ENCODE measurements around the gene PPM1H.
"Not testable (repeated sequence)": the region's sequence is repeated elsewhere in the genome, so short reads cannot be mapped to it uniquely, and the experiment has no call there.

PPM1H gene

GRCh38 chr12:62885242-62885641 lies 49.7 kb downstream of the PPM1H start:
- no peak for TF ChIP-seq CTCF (IDR thresholded peaks at IDR 0.05; ENCODE audit: low read length, missing control alignments)
- DNase-seq (ENCODE audit: low read depth): no peak
- no peak overlapping the region for H3K4me3 ChIP-seq (replicated peaks; ENCODE audit: low read depth, low read length)

GRCh38 chr12:62884832-62885231 lies 50.1 kb downstream of the PPM1H start:
- H3K4me3 ChIP-seq (replicated peaks; ENCODE audit: low read depth, low read length); DNase-seq (ENCODE audit: low read depth): not testable (repeated sequence)

- DNase-seq (ENCODE audit: low read depth): no peak
- TF ChIP-seq CTCF (IDR thresholded peaks at IDR 0.05; ENCODE audit: low read length, missing control alignments): no peak
- no peak overlapping the region for H3K4me3 ChIP-seq (replicated peaks; ENCODE audit: low read depth, low read length)
Observed at GRCh38 chr12:62882696-62883095, 52.3 kb downstream of the PPM1H start.

DNA sequence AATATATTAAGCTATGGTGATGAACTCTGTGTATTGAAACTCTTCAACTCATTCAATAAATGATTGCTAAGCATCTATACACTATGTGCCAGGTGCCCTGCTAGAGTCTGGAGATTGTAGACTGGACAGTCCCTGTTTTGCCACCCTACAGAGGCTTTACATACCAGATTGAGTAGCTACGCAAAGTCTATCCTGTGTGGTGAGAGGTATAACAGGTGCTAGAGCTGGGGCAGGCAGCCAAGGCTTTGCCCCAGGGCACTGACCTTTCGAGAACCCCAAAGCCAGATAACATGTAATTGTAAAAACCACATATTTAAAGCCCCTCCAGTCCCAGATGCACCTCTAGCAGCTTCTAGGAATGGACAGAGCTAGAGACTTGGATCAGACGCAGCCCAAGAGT lies 52.8 kb downstream of the PPM1H start:
- DNase-seq (ENCODE audit: low read depth): no peak
- H3K4me3 ChIP-seq (replicated peaks; ENCODE audit: low read depth, low read length): no peak overlapping the region
- TF ChIP-seq CTCF (IDR thresholded peaks at IDR 0.05; ENCODE audit: low read length, missing control alignments): no peak

DNA sequence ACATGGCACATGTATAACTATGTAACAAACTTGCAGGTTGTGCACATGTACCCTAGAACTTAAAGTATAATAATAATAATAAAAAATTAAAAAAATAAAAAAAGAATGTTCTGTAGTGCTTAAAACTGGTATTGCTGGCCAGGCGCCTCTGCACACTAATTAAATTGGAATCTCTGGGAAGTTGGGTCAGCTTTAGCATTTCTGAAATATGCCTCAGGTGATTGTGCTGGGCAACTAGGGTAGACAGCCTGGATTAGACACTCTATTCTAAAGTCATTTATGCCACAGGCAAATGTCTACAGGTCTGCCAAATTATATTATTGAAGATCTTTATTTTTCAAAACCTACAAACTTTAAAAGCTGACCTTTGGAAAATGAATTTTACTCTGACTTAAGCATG lies 55.3 kb downstream of the PPM1H start:
- H3K4me3 ChIP-seq (replicated peaks; ENCODE audit: low read depth, low read length): no peak overlapping the region
- no peak for TF ChIP-seq CTCF (IDR thresholded peaks at IDR 0.05; ENCODE audit: low read length, missing control alignments)
- no peak for DNase-seq (ENCODE audit: low read depth)

DNA sequence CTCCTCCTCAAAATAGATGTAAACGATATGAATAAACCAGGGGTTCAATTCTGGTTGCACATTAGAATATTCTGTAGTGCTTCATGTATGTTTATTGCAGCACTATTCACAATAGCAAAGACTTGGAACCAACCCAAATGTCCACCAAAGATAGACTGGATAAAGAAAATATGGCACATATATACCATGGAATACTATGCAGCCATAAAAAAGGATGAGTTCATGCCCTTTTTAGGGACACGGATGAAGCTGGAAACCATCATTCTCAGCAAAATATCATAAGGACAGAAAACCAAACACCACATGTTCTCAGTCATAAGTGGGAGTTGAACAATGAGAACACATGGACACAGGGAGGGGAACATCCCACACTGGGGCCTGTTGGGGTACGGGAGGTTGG lies 55.7 kb downstream of the PPM1H start:
- not testable (repeated sequence) for DNase-seq (ENCODE audit: low read depth); H3K4me3 ChIP-seq (replicated peaks; ENCODE audit: low read depth, low read length)

DNA sequence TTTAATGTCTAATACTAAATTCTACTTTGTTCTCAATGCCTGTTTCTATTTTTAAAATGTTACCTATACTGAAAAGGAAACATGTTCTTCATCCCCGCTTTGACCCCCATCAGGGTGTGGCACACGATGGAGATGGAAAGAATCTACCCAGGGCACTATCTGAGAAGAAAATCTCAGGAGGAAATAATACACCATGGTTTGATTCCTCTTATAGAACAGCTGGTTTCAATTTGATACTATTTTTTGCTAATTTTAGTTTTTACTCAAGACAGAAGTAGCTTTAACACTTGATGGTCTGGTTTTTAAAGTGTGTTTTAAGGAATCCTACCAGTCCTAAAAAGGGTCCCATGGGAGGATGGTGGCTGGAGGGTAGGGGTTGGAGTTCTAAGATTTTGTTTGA lies 56.7 kb downstream of the PPM1H start:
- no peak for DNase-seq (ENCODE audit: low read depth)
- no peak for TF ChIP-seq CTCF (IDR thresholded peaks at IDR 0.05; ENCODE audit: low read length, missing control alignments)
- H3K4me3 ChIP-seq (replicated peaks; ENCODE audit: low read depth, low read length): no peak overlapping the region

GRCh38 chr12:62876938-62877548 lies 57.9 kb downstream of the PPM1H start:
- TF ChIP-seq CTCF (IDR thresholded peaks at IDR 0.05; ENCODE audit: low read length, missing control alignments): no peak
- H3K4me3 ChIP-seq (replicated peaks; ENCODE audit: low read depth, low read length): no peak overlapping the region
- no peak for DNase-seq (ENCODE audit: low read depth)

All from fibroblast of pulmonary artery (primary cell).